ENCODE data around the gene INSM1.

Gene INSM1

DNA sequence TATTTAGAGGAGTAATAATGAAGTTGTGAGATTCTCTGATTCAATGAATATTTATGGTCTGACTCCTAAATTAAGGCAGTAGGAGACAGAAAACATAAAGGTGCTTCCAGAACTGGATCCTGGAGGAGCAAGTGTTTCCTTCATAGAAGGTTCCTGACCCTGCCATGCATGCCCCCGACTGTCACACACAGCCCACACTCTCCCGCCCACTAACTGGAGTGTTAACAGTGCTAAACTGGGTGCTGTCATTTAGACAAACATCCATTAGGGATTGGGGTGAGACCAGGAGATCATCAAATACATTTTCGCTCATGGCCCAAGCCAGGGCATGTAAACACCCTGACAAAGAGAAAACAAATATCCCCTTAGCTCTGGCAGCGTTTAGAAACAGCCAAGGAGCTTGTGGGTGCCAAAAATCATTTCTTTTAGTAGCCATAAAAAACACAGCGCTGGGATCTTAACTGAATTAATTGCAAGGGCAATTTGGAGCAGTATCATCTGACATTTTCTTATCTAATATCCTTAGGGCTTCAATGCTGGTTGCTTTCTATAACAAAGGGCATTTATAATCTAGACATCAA, 46.8 kb downstream of the INSM1 start:
- DNase-seq (ENCODE audit: extremely low read depth, low read depth), result no peak
- no peak overlapping the region for H3K4me3 ChIP-seq (replicated peaks; ENCODE audit: low read depth, low read length)
- TF ChIP-seq, protein P1, sequence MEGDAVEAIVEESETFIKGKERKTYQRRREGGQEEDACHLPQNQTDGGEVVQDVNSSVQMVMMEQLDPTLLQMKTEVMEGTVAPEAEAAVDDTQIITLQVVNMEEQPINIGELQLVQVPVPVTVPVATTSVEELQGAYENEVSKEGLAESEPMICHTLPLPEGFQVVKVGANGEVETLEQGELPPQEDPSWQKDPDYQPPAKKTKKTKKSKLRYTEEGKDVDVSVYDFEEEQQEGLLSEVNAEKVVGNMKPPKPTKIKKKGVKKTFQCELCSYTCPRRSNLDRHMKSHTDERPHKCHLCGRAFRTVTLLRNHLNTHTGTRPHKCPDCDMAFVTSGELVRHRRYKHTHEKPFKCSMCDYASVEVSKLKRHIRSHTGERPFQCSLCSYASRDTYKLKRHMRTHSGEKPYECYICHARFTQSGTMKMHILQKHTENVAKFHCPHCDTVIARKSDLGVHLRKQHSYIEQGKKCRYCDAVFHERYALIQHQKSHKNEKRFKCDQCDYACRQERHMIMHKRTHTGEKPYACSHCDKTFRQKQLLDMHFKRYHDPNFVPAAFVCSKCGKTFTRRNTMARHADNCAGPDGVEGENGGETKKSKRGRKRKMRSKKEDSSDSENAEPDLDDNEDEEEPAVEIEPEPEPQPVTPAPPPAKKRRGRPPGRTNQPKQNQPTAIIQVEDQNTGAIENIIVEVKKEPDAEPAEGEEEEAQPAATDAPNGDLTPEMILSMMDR (IDR thresholded peaks at IDR 0.05; ENCODE audit: low read depth, low read length, missing control alignments), result no peak

DNA sequence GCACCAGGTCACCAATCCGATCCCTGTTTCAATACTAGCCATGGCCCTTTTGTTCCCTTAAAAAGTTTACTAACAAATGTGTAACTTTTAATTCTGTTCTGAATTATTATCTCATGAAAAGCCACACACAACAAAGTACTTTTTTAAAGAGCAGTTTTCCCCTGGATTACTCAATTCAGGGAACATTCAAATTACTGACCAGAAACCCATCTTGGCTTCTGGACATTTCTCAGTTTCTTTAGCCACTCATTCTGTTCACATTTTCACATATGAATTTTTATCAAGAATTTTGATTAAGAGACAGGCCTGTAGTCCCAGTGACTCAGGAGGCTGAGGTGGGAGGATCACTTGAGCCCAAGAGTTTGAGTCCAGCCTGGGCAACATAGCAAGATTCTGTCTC, 47.4 kb downstream of the INSM1 start:
- no peak for DNase-seq (ENCODE audit: extremely low read depth, low read depth)
- no peak overlapping the region for H3K4me3 ChIP-seq (replicated peaks; ENCODE audit: low read depth, low read length)
- TF ChIP-seq, protein P1 (IDR thresholded peaks at IDR 0.05; ENCODE audit: low read depth, low read length, missing control alignments), result no peak

DNA sequence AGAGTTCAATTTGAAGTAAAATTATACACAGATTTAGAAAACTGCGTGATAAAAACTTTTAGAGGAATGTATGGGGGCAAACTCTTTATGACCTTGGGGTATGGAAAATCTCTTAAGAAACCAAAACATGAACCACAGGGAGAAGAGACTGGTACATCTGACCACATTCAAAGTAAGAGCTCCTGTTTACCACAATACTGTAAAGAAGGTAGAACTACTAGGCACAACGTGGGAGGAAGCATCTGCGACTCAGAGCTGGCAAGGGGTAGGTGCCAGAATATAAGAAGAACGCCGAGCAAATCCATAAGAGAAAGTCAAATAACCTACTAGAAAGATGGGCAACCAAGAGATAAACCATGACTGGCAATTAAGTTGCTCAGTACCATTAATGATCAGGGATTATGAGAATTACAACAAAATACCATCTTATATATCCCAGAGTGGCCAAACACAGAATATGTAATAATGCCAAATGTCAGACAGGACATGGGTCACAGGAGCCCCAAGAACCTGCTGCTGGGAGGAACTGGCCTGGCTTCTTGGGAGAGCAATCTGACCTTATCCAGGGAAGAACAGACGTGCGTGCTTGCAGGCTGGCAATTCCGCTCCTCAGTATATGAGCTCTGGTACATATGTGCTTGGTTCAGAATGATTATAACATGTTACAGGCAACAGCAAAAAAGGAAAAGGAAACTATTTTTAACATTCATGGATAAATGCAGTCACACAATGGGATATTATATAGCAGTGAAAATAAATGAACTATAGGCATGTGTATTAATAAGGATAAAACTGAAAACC, 50.2 kb downstream of the INSM1 start:
- TF ChIP-seq, protein P1 (IDR thresholded peaks at IDR 0.05; ENCODE audit: low read depth, low read length, missing control alignments), result no peak
- no peak for DNase-seq (ENCODE audit: extremely low read depth, low read depth)
- no peak overlapping the region for H3K4me3 ChIP-seq (replicated peaks; ENCODE audit: low read depth, low read length)
